HG02852 (cell line): Measurements from ENCODE around the gene NEDD4.
"Not testable (repeated sequence)": the region's sequence is repeated elsewhere in the genome, so short reads cannot be mapped to it uniquely, and the experiment has no call there.

Experiments used
- ATAC-seq: cut with Tn5 transposase; IDR thresholded peaks from one replicate; pipeline ENCODE4 v1.9.1; 2021; ENCODE audit warnings: mild to moderate bottlenecking, moderate library complexity; ENCODE audit not compliant: unreplicated experiment

The NEDD4 gene

GRCh38 chr15:55835866-55836265 lies 157.5 kb downstream of the NEDD4 start:
- no peak for ATAC-seq

DNA sequence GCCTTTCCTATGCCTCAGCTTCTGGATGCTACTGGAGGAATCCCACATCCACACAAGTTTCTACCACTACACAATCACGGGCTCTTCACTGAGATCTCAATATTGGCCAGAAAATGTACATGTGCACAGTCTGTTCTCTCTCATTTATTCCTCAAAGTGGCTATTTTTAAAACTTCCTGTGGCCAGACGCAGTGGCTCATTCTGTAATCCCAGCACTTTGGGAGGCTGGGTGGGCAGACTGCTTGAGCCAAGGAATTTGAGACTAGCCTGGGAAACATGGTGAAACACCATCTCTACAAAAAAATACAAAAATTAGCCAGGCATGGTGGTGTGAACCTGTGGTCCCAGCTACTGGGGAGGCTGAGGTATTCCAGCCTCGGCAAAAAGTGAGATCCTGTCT lies 159.1 kb downstream of the NEDD4 start:
- ATAC-seq: no peak

GRCh38 chr15:55829826-55830225 lies 163.6 kb downstream of the NEDD4 start:
- peak; percentile 66 for ATAC-seq

DNA sequence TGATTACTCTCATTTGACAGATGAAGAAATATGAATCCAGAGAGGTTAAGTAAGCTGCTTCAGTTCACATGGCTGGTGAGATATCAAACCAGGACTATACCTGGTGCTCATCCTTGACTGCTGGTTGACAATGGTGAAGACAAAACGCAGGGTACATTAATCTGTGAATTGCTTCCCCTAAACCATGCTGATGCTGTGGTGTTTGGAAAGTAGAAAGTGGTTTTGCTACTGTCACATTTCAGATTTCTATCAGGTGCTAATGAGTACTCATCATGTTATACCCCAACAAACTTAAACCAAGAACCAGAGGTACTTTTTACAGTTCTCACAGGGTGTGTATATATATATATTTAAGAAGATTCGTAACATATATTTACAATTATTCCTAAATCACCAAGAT lies 165.5 kb downstream of the NEDD4 start:
- no peak for ATAC-seq

DNA sequence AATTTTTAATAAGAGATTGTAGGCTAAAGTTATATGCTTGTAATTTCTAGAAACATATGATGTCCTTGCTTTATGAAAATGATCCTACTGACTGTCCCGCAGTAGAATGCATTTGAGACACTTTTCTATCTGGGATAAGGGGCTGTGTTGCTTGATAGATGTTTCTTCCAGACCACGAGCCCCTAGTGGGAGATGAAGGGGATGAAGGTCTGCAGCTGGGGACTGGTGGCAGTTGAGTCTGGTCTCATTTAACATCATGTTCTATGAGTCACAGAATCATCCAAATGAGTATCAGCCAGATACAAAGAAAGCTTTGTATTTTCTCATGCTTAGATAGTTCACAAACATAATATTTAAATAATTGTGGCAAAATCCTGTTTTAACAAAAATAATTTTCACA lies 166.2 kb downstream of the NEDD4 start:
- no peak for ATAC-seq

- ATAC-seq: no peak
Measured at GRCh38 chr15:55824857-55825613, 168.4 kb downstream of the NEDD4 start.

- ATAC-seq: no peak
Measured at GRCh38 chr15:55823699-55824340, 169.6 kb downstream of the NEDD4 start.

- no peak for ATAC-seq
Measured at GRCh38 chr15:55823191-55823670, 170.2 kb downstream of the NEDD4 start.

DNA sequence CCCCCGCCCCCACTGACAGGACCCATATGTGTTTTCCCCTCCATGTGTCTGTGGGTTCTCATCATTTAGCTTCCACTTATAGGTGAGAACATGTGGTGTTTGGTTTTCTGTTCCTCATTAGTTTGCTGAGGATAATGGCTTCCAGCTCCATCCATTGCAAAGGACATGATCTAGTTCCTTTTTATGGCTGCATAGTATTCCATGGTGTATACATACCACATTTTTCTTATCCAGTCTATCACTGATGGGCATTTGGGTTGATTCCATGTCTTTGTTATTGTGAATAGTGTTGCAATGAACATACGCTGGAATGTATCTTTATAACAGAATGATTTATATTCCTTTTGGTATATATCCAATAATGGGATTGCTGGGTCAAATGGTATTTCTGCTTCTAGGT lies 171.7 kb downstream of the NEDD4 start:
- ATAC-seq: not testable (repeated sequence)

DNA sequence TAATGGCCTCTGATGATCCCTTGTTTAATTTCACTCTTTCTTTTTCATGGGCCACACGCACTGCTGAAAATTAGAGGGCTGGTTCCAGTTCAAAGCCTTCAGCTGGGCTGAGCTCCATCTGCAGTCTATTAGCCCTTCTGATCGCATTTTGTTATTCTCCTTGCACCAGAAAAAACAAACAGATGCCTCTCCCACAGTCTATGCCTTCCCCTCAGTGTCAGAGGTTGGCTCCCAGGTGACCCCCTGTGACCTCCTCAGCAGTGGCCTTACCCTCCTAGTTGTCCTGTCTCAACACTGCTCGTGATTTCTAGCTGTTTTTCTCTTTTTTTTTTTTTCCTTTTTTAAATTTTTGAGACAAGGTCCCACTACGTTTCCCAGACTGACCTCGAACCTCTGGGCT lies 173.4 kb downstream of the NEDD4 start:
- ATAC-seq: no peak

DNA sequence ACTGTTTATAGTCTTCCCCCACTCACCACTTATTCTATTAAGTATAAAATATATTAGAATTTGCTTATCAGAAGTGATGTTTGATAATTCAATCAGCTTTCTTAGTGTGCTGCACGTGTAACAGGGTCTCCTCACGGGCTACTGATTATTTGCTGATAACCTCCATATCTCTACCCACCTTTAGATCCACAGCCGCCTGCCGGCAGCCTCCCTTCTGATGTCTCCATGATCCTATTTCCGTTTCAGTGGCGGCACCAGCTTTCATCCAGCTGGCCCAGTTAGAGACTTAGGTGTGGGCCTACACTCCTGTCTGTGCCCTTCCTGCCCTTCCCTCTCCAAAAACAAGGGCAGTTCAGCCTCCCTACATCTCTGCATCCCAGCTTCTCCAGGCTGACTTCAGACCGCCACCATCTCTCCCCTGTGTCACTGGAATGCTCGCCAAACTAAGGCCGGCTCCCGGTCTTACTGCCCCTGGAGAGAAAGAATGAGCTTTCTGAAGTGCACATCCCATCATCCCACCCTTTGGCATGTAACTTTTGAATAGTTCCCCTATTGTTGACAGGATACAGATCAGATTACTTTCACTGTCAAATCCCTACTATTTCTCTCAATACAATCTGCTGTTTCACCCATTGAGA lies 173.9 kb downstream of the NEDD4 start:
- ATAC-seq: no peak

DNA sequence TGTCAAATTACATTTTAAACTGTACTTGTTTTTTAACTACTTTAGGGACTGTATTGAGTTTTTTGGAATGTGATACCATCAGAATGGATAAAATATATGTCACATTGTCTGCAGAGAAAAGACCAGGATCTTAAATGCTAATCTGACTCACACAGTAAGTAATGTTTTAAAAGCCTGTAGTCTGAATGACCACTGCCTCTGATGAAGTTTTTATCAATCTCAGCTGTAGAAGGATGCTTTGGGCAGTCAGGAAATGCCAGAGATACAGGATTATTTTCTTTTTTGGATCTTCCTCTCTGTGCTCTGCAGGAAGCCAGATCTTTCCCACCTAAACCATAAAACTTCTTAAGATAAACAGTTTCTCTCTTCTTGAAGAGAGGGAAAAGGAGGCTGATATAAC lies 177.4 kb downstream of the NEDD4 start:
- no peak for ATAC-seq

GRCh38 chr15:55802600-55803376 lies 190.6 kb downstream of the NEDD4 start:
- ATAC-seq: no peak

DNA sequence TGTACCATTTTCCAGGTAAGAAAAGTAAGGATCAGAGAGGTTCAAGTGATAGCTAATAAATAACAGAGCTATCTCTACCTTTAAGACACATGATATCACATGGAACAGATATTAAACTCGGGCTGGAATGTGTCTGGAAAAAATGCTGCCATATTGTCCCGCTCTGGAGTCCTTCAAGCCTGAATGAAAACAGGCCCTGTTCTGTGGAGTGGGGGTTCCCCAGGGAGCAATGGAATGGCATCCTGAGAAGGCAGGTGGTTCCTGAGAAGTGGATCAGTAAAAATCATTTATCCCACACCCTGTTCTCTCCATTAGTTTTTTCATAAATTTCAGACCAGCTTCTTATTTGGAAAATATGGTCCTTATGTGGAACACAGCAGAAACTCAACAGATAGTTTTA lies 193.2 kb downstream of the NEDD4 start:
- no peak for ATAC-seq

GRCh38 chr15:55799291-55800212 lies 193.9 kb downstream of the NEDD4 start:
- ATAC-seq: no peak

DNA sequence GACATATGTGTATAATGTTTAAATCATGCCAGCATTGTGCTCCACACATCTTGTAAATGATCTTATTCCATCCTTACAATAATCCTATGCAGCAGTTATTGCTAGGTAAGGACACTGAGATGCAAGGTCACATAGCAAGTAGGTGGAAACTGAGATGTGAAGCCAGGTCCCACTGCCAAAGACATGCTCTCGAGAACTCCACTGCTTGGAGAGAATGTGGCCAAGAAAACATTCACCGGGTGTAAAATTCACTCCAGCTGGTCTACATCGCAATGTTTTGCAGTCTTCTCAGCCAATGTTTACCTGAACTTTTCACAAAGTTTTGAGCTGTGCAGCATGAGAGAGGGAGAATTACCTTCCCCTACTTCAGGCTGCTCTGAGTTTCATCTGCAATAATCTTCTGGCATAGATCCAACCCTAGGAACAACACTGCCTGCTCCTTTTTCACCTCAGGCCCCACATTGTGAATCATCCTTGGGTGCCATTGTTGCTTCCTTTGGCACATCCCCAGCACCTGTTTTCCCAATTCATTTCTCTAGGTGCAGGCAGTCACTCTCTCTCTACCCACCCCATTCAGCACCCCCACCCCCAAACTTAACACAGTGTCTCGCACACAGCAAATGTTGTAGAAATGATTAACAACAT lies 197.0 kb downstream of the NEDD4 start:
- no peak for ATAC-seq

GRCh38 chr15:55795031-55795430 lies 198.4 kb downstream of the NEDD4 start:
- ATAC-seq: no peak

DNA sequence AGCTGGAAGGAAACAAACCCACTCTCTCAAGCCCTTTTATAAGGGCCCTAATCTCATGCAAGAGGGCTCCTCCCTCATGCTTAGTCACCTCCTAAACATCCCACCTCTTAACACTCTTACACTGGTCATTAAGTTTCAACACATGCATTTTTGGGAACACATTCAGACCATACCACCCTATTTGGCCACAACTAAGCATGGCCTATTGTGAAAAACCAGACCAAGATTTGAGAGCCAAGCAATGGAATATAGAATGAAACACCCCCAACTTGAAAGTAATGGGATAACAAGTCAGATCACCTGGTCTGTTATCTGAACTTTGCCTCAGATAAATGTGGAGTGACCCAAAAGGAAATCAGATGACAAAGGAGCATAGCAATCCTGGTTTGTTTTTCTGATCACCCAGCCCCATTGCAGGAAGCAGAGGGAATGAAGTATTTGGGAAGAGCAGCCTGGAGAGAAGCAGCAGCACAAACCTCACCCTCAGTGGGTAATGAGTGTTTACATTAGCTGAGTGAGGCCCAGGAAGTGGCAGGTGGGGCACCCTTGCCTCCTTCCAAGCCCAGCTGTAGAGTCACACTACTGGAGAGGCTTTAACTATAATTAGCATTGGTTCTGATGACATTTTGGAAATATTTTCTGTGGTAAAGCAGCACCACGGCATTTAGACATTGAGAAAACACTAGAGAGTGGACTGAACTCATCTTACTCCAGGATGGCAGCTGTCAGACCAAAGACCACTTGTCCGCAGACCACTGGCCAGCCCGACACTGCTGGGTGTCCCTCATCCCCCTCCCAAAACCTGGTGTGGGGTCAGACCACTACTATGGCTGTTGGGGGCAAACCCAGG lies 201.6 kb downstream of the NEDD4 start:
- ATAC-seq: no peak
